Breast epithelium (tissue), 3 donors: ENCODE data around the gene RNF141.

Experiments
- POLR2A ChIP-seq: fragments of 450-650 bp; IDR thresholded peaks from one replicate; pipeline ENCODE4 v1.6.1; 2016; ENCODE audit warnings: antibody characterized with exemption, mild to moderate bottlenecking, moderate library complexity
- TF ChIP-seq, protein P1 (sequence below), 3 donors: fragments of 450-650 bp; IDR thresholded peaks; one replicate each; pipeline ENCODE4 v1.5.1; 2016 to 2017; ENCODE audit warnings: antibody characterized with exemption in 3 of 3, mild to moderate bottlenecking in 3 of 3, moderate library complexity in 3 of 3

- TF ChIP-seq, protein P1, sequence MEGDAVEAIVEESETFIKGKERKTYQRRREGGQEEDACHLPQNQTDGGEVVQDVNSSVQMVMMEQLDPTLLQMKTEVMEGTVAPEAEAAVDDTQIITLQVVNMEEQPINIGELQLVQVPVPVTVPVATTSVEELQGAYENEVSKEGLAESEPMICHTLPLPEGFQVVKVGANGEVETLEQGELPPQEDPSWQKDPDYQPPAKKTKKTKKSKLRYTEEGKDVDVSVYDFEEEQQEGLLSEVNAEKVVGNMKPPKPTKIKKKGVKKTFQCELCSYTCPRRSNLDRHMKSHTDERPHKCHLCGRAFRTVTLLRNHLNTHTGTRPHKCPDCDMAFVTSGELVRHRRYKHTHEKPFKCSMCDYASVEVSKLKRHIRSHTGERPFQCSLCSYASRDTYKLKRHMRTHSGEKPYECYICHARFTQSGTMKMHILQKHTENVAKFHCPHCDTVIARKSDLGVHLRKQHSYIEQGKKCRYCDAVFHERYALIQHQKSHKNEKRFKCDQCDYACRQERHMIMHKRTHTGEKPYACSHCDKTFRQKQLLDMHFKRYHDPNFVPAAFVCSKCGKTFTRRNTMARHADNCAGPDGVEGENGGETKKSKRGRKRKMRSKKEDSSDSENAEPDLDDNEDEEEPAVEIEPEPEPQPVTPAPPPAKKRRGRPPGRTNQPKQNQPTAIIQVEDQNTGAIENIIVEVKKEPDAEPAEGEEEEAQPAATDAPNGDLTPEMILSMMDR (IDR thresholded peaks at IDR 0.05): no peak
- no peak for TF ChIP-seq POLR2A
Measured at GRCh38 chr11:10474551-10474950, 66.4 kb downstream of the RNF141 start.
